ENCODE measurements around the gene ADCY10.

Gene ADCY10

GRCh38 chr1:167794043-167794442, 119.9 kb downstream of the ADCY10 start:
- H3K9ac ChIP-seq (ENCODE audit: insufficient read length): no peak overlapping the region

GRCh38 chr1:167792188-167792565, 121.8 kb downstream of the ADCY10 start:
- H3K27ac ChIP-seq: no peak overlapping the region
- DNase-seq (ENCODE audit: low read depth, low spot score): no peak

More at GRCh38 chr1:167794043-167794442, 119.9 kb downstream of the ADCY10 start:
- H3K9me3 ChIP-seq (ENCODE audit: low read depth, low read length): no peaks in the 10 kb centered on the region
- TF ChIP-seq POLR2AphosphoS5 (IDR thresholded peaks at IDR 0.05; ENCODE audit: borderline replicate concordance, low read depth, low read length) (no peak), EZH2 (IDR thresholded peaks at IDR 0.05) (no peak), FOXP2 (optimal IDR thresholded peaks at IDR 0.05; ENCODE audit: control extremely low read depth, extremely low read length, insufficient read depth) (no peak)
- H3K36me3 ChIP-seq (ENCODE audit: insufficient read depth, low read length): no peaks in the 10 kb centered on the region; the same call in 1 of the 2 replicates
- no peak for DNase-seq (ENCODE audit: low read depth, low spot score)
- H3K4me3 ChIP-seq: no peak overlapping the region
- no peak overlapping the region for H3K27ac ChIP-seq

GRCh38 chr1:167791281-167792187, 122.4 kb downstream of the ADCY10 start:
- H3K4me3 ChIP-seq: no peak overlapping the region
- no peaks in the 10 kb centered on the region for H3K9me3 ChIP-seq (ENCODE audit: low read depth, low read length)
- peak; percentile 66 for DNase-seq (ENCODE audit: low read depth, low spot score)
- H3K36me3 ChIP-seq (ENCODE audit: insufficient read depth, low read length): peaks cover 12% of the 10 kb centered on the region; the same call in 1 of the 2 replicates
- peak; percentile 40; the same call in 1 of the 2 replicates for TF ChIP-seq POLR2AphosphoS5 (IDR thresholded peaks at IDR 0.05; ENCODE audit: borderline replicate concordance, low read depth, low read length)
- TF ChIP-seq EZH2 (IDR thresholded peaks at IDR 0.05): no peak
- H3K27ac ChIP-seq: peak overlapping the region; percentile 52
- no peak overlapping the region for H3K9ac ChIP-seq (ENCODE audit: insufficient read length)

More at GRCh38 chr1:167792188-167792565, 121.8 kb downstream of the ADCY10 start:
- Histone ChIP-seq H3K36me3 (ENCODE audit: insufficient read depth, low read length) (peaks cover 11% of the 10 kb centered on the region; the same call in 1 of the 2 replicates), H3K9ac (ENCODE audit: insufficient read length) (no peak overlapping the region), H3K4me3 (no peak overlapping the region), H3K9me3 (ENCODE audit: low read depth, low read length) (no peaks in the 10 kb centered on the region)
- TF ChIP-seq EZH2 (IDR thresholded peaks at IDR 0.05) (no peak), POLR2AphosphoS5 (IDR thresholded peaks at IDR 0.05; ENCODE audit: borderline replicate concordance, low read depth, low read length) (0 out of 2 replicates have a peak, but pooled peaks have one; percentile 1)

GRCh38 chr1:167790117-167790516, 123.8 kb downstream of the ADCY10 start:
- Histone ChIP-seq H3K27ac (no peak overlapping the region), H3K36me3 (ENCODE audit: insufficient read depth, low read length) (peaks cover 12% of the 10 kb centered on the region; the same call in 1 of the 2 replicates), H3K4me3 (no peak overlapping the region), H3K9ac (ENCODE audit: insufficient read length) (no peak overlapping the region), H3K9me3 (ENCODE audit: low read depth, low read length) (no peaks in the 10 kb centered on the region)
- TF ChIP-seq POLR2AphosphoS5 (IDR thresholded peaks at IDR 0.05; ENCODE audit: borderline replicate concordance, low read depth, low read length) (no peak), EZH2 (IDR thresholded peaks at IDR 0.05) (no peak), FOXP2 (optimal IDR thresholded peaks at IDR 0.05; ENCODE audit: control extremely low read depth, extremely low read length, insufficient read depth) (no peak)
- DNase-seq (ENCODE audit: low read depth, low spot score): no peak

GRCh38 chr1:167789501-167789900, 124.4 kb downstream of the ADCY10 start:
- Histone ChIP-seq H3K36me3 (ENCODE audit: insufficient read depth, low read length) (peaks cover 12% of the 10 kb centered on the region; the same call in 1 of the 2 replicates), H3K4me3 (no peak overlapping the region), H3K9ac (ENCODE audit: insufficient read length) (no peak overlapping the region), H3K27ac (no peak overlapping the region), H3K9me3 (ENCODE audit: low read depth, low read length) (no peaks in the 10 kb centered on the region)
- no peak for TF ChIP-seq POLR2AphosphoS5 (IDR thresholded peaks at IDR 0.05; ENCODE audit: borderline replicate concordance, low read depth, low read length)
- TF ChIP-seq FOXP2 (optimal IDR thresholded peaks at IDR 0.05; ENCODE audit: control extremely low read depth, extremely low read length, insufficient read depth): no peak
- TF ChIP-seq EZH2 (IDR thresholded peaks at IDR 0.05): no peak
- no peak for DNase-seq (ENCODE audit: low read depth, low spot score)

- Histone ChIP-seq H3K36me3 (ENCODE audit: insufficient read depth, low read length) (peaks cover 12% of the 10 kb centered on the region; the same call in 1 of the 2 replicates), H3K4me3 (no peak overlapping the region), H3K9me3 (ENCODE audit: low read depth, low read length) (peaks cover under 1% of the 10 kb centered on the region; the same call in 1 of the 2 replicates), H3K9ac (ENCODE audit: insufficient read length) (no peak overlapping the region), H3K27ac (no peak overlapping the region)
- TF ChIP-seq FOXP2 (optimal IDR thresholded peaks at IDR 0.05; ENCODE audit: control extremely low read depth, extremely low read length, insufficient read depth): no peak
- TF ChIP-seq POLR2AphosphoS5 (IDR thresholded peaks at IDR 0.05; ENCODE audit: borderline replicate concordance, low read depth, low read length): no peak
- TF ChIP-seq EZH2 (IDR thresholded peaks at IDR 0.05): no peak
- DNase-seq (ENCODE audit: low read depth, low spot score): no peak
Measured at GRCh38 chr1:167786502-167786901, 127.4 kb downstream of the ADCY10 start.

- Histone ChIP-seq H3K36me3 (ENCODE audit: insufficient read depth, low read length) (peaks cover 15% of the 10 kb centered on the region; the same call in 1 of the 2 replicates), H3K27ac (no peak overlapping the region), H3K4me3 (no peak overlapping the region), H3K9me3 (ENCODE audit: low read depth, low read length) (peaks cover 7% of the 10 kb centered on the region; the same call in 1 of the 2 replicates), H3K9ac (ENCODE audit: insufficient read length) (no peak overlapping the region)
- no peak for DNase-seq (ENCODE audit: low read depth, low spot score)
- TF ChIP-seq FOXP2 (optimal IDR thresholded peaks at IDR 0.05; ENCODE audit: control extremely low read depth, extremely low read length, insufficient read depth): no peak
- no peak for TF ChIP-seq EZH2 (IDR thresholded peaks at IDR 0.05)
- no peak for TF ChIP-seq POLR2AphosphoS5 (IDR thresholded peaks at IDR 0.05; ENCODE audit: borderline replicate concordance, low read depth, low read length)
Measured at GRCh38 chr1:167784876-167785550, 128.9 kb downstream of the ADCY10 start.

GRCh38 chr1:167782946-167783345, 131.0 kb downstream of the ADCY10 start:
- H3K36me3 ChIP-seq (ENCODE audit: insufficient read depth, low read length): peaks cover 16% of the 10 kb centered on the region; the same call in 1 of the 2 replicates
- H3K27ac ChIP-seq: no peak overlapping the region
- no peak for DNase-seq (ENCODE audit: low read depth, low spot score)
- H3K9me3 ChIP-seq (ENCODE audit: low read depth, low read length): peaks cover 7% of the 10 kb centered on the region; the same call in 1 of the 2 replicates
- H3K4me3 ChIP-seq: no peak overlapping the region
- no peak for TF ChIP-seq EZH2 (IDR thresholded peaks at IDR 0.05)
- TF ChIP-seq FOXP2 (optimal IDR thresholded peaks at IDR 0.05; ENCODE audit: control extremely low read depth, extremely low read length, insufficient read depth): no peak
- TF ChIP-seq POLR2AphosphoS5 (IDR thresholded peaks at IDR 0.05; ENCODE audit: borderline replicate concordance, low read depth, low read length): no peak
- H3K9ac ChIP-seq (ENCODE audit: insufficient read length): no peak overlapping the region
